ENCODE results near the gene MAP3K5. TPM values are rescaled to one million over a fixed set of nuclear protein-coding genes. Genes with fewer than 3 reads are reported as not detected.
A peak's percentile ranks its signal among the peaks of the same experiment; 100 is the strongest.
"Not testable (repeated sequence)": the region's sequence is repeated elsewhere in the genome, so short reads cannot be mapped to it uniquely, and the experiment has no call there.

Gene MAP3K5
- total and polyA plus RNA-seq, 2 donors (not counting 3 experiments of a cell fraction or from before 2014, with no cell fraction given), result 1.5 to 7.0 TPM

DNA sequence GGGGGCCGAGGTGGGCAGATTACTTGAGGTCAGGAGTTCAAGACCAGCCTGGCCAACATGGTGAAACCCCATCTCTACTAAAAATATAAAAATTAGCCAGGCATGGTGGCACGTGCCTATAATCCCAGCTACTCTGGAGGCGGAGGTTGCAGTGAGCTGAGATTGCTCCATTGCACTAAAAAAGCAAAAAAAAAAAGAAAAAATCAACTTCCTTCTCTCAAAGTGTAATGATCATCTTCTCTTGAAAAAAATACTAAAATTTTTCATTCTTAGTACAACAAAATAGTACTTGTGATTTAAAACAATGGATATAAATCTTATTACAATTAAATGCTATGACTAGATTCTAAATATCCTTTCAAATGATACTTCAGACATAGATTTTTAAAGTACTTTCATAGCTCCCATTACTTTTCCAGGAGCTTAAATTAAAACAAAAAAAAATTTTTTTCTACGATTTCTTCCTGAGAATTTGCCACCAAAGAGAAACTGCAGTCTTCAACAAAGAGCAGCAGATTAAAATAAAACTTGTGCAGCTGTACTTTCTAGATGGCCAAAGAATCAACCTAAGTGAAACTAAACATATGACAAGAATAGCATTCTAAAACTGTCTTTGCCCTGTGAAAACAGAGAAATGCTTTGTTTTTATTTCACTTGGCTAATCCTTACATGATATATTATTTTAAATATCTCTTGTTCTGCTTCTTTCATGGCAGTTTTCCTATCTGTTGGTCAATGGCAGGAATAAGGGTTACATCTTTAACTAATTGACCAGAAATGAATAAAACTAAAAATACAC is 75.2 kb downstream of the MAP3K5 start:
- no peak for DNase-seq (ENCODE audit: low read depth, low spot score)

DNA sequence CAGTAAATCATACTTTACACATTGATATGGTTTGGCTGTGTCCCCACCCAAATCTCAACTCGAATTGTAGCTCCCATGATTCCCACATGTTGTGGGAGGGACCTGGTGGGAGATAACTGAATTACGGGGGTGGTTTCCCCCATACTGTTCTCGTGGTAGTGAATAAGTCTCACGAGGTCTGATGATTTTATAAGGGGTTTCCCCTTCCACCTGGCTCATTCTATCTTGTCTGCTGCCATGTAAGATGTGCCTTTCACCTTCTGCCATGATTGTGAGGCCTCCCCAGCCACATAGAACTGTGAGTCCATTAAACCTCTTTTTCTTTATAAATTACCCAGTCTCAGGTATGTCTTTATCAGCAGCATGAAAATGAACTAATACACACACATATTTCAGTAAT is 79.6 kb downstream of the MAP3K5 start:
- intact Hi-C loops (cut with micrococcal nuclease), result not testable (repeated sequence)

More for the DNA sequence above, 75.2 kb downstream of the MAP3K5 start:
- Histone ChIP-seq H2AFZ (ENCODE audit: low read depth, low read length) (peak overlapping the region; percentile 34), H3K36me3 (ENCODE audit: control insufficient read depth in 2 of 2, extremely low read depth in 1 of 2, insufficient read depth in 2 of 2, low read length in 2 of 2) (no peaks in the 10 kb centered on the region), H3K9me1 (replicated peaks; ENCODE audit: control insufficient read depth, extremely low read depth, insufficient read depth, low read length) (no peaks in the 10 kb centered on the region), H3K27ac (ENCODE audit: insufficient read depth, low read depth, low read length) (peak overlapping the region; percentile 45), H3K4me1 (ENCODE audit: control insufficient read depth, extremely low read depth, insufficient read depth, low read length) (peaks cover 28% of the 10 kb centered on the region), H3K79me2 (ENCODE audit: control insufficient read depth, insufficient read depth, low read length) (no peaks in the 10 kb centered on the region), H4K20me1 (replicated peaks; ENCODE audit: control insufficient read depth, extremely low read depth, insufficient read depth, low read length) (no peaks in the 10 kb centered on the region), H3K4me3 (replicated peaks in 1 of 3; ENCODE audit: insufficient read depth in 1 of 3, low read depth in 1 of 3, low read length in 3 of 3) (peak overlapping the region in 2 of 3 experiments; percentile 9 to 36), H3K9me3 (replicated peaks; ENCODE audit: control insufficient read depth, insufficient read depth, low read length) (no peaks in the 10 kb centered on the region), H3K4me2 (ENCODE audit: insufficient read depth, low read length) (peak overlapping the region; percentile 71), H3K9ac (replicated peaks; ENCODE audit: extremely low read depth, insufficient read depth, low read length) (peak overlapping the region; percentile 26), H3K27me3 (ENCODE audit: control insufficient read depth in 2 of 2, insufficient read depth in 2 of 2, low read length in 2 of 2) (no peaks in the 10 kb centered on the region)
- BruUV-seq (replicated peaks), result no TSS peak
- ChIA-PET POLR2A (no interaction called here), CTCF (interaction anchor here (0.6 to 5.0 kb wide), 10 partner anchors 9 to 956 kb away, joined by 3 to 62 read pairs (median 6); partner anchors contain the start of gene MAP3K5)
- dilution Hi-C loops (cut with MboI; ENCODE audit: extremely low pct_ligation_motif_present, low sequenced_read_pairs) (no loop called here), intact Hi-C loops (cut with micrococcal nuclease) (loop anchor here (1.0 to 2.0 kb wide), 4 partner anchors 20 to 107 kb away; no protein-coding TSS in a partner anchor)
- TF ChIP-seq JUN (IDR thresholded peaks at IDR 0.05; ENCODE audit: borderline replicate concordance, insufficient read depth, insufficient read length, low read depth) (no peak), GATA2 (IDR thresholded peaks at IDR 0.05; ENCODE audit: insufficient read depth, insufficient read length, low read depth, low read length) (no peak), POLR2AphosphoS5 (IDR thresholded peaks at IDR 0.05; ENCODE audit: insufficient read depth, low read depth, low read length) (no peak), FOS (IDR thresholded peaks at IDR 0.05; ENCODE audit: borderline replicate concordance, insufficient read depth, low read length) (no peak), MYC (IDR thresholded peaks at IDR 0.05; ENCODE audit: low read depth, low read length) (no peak), POLR2A (IDR thresholded peaks at IDR 0.05; ENCODE audit: low read depth, low read length) (no peak), EZH2 (IDR thresholded peaks at IDR 0.05; ENCODE audit: borderline replicate concordance, low read depth, low read length, severe bottlenecking) (no peak)
- TF ChIP-seq, protein P1, sequence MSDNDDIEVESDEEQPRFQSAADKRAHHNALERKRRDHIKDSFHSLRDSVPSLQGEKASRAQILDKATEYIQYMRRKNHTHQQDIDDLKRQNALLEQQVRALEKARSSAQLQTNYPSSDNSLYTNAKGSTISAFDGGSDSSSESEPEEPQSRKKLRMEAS (IDR thresholded peaks at IDR 0.05; ENCODE audit: insufficient read depth, insufficient read length), result no peak
- TF ChIP-seq, protein P2, sequence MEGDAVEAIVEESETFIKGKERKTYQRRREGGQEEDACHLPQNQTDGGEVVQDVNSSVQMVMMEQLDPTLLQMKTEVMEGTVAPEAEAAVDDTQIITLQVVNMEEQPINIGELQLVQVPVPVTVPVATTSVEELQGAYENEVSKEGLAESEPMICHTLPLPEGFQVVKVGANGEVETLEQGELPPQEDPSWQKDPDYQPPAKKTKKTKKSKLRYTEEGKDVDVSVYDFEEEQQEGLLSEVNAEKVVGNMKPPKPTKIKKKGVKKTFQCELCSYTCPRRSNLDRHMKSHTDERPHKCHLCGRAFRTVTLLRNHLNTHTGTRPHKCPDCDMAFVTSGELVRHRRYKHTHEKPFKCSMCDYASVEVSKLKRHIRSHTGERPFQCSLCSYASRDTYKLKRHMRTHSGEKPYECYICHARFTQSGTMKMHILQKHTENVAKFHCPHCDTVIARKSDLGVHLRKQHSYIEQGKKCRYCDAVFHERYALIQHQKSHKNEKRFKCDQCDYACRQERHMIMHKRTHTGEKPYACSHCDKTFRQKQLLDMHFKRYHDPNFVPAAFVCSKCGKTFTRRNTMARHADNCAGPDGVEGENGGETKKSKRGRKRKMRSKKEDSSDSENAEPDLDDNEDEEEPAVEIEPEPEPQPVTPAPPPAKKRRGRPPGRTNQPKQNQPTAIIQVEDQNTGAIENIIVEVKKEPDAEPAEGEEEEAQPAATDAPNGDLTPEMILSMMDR (IDR thresholded peaks at IDR 0.05; ENCODE audit: extremely low read depth in 1 of 2, insufficient read depth in 1 of 2, low read depth in 1 of 2, low read length in 2 of 2), result no peak
- no peak for FAIRE-seq

More for the DNA sequence above, 79.6 kb downstream of the MAP3K5 start:
- FAIRE-seq; H3K27ac ChIP-seq (ENCODE audit: insufficient read depth, low read depth, low read length); H3K27me3 ChIP-seq (ENCODE audit: control insufficient read depth in 2 of 2, insufficient read depth in 2 of 2, low read length in 2 of 2); DNase-seq (ENCODE audit: low read depth, low spot score); BruUV-seq (replicated peaks); H3K4me3 ChIP-seq (replicated peaks in 1 of 3; ENCODE audit: insufficient read depth in 1 of 3, low read depth in 1 of 3, low read length in 3 of 3); H3K4me2 ChIP-seq (ENCODE audit: insufficient read depth, low read length); dilution Hi-C loops (cut with MboI; ENCODE audit: extremely low pct_ligation_motif_present, low sequenced_read_pairs); H3K36me3 ChIP-seq (ENCODE audit: control insufficient read depth in 2 of 2, extremely low read depth in 1 of 2, insufficient read depth in 2 of 2, low read length in 2 of 2); H2AFZ ChIP-seq (ENCODE audit: low read depth, low read length); H3K9ac ChIP-seq (replicated peaks; ENCODE audit: extremely low read depth, insufficient read depth, low read length); H3K9me1 ChIP-seq (replicated peaks; ENCODE audit: control insufficient read depth, extremely low read depth, insufficient read depth, low read length); H3K79me2 ChIP-seq (ENCODE audit: control insufficient read depth, insufficient read depth, low read length); POLR2A ChIA-PET; H4K20me1 ChIP-seq (replicated peaks; ENCODE audit: control insufficient read depth, extremely low read depth, insufficient read depth, low read length); H3K9me3 ChIP-seq (replicated peaks; ENCODE audit: control insufficient read depth, insufficient read depth, low read length): not testable (repeated sequence)
- CTCF ChIA-PET, result interaction anchor here (1.8 to 3.8 kb wide), 2 partner anchors 68 to 80 kb away, joined by 6 to 16 read pairs; partner anchors contain the start of gene MAP3K5
- peaks cover 20% of the 10 kb centered on the region for H3K4me1 ChIP-seq (ENCODE audit: control insufficient read depth, extremely low read depth, insufficient read depth, low read length)

Measured in endothelial cell of umbilical vein (primary cell).